ENCODE data around the gene FOXP4.

Gene FOXP4

GRCh38 chr6:41564448-41565142 lies 18.4 kb downstream of the FOXP4 start:
- no peak overlapping the region for H3K4me3 ChIP-seq (replicated peaks; ENCODE audit: low read depth, low read length)
- no peak for DNase-seq (ENCODE audit: extremely low read depth, low read depth)
- TF ChIP-seq, protein P1, sequence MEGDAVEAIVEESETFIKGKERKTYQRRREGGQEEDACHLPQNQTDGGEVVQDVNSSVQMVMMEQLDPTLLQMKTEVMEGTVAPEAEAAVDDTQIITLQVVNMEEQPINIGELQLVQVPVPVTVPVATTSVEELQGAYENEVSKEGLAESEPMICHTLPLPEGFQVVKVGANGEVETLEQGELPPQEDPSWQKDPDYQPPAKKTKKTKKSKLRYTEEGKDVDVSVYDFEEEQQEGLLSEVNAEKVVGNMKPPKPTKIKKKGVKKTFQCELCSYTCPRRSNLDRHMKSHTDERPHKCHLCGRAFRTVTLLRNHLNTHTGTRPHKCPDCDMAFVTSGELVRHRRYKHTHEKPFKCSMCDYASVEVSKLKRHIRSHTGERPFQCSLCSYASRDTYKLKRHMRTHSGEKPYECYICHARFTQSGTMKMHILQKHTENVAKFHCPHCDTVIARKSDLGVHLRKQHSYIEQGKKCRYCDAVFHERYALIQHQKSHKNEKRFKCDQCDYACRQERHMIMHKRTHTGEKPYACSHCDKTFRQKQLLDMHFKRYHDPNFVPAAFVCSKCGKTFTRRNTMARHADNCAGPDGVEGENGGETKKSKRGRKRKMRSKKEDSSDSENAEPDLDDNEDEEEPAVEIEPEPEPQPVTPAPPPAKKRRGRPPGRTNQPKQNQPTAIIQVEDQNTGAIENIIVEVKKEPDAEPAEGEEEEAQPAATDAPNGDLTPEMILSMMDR (IDR thresholded peaks at IDR 0.05; ENCODE audit: low read depth, low read length, missing control alignments), result no peak

GRCh38 chr6:41565701-41566100 lies 19.5 kb downstream of the FOXP4 start:
- TF ChIP-seq, protein P1 (IDR thresholded peaks at IDR 0.05; ENCODE audit: low read depth, low read length, missing control alignments), result no peak
- no peak for DNase-seq (ENCODE audit: extremely low read depth, low read depth)
- no peak overlapping the region for H3K4me3 ChIP-seq (replicated peaks; ENCODE audit: low read depth, low read length)

DNA sequence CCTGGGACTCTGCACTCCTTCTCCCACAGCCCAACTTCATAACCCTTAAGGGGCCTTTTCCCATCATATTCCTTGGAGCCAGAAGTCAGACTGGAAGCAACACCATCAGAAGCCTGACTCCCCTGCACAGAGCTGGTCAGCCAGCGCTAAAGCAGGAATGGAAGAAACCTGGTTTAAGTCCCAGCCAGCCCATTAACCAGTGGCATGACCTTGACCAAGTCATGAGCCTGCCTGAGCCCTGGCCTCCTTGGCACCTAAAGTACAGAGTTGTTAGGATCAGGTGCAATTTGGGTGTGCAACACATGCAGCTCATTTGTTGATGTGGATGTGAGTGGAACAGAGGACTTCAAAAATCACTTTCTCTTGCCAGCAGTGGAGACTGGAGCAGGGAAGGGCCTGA lies 20.8 kb downstream of the FOXP4 start:
- TF ChIP-seq, protein P1 (IDR thresholded peaks at IDR 0.05; ENCODE audit: low read depth, low read length, missing control alignments), result no peak
- no peak for DNase-seq (ENCODE audit: extremely low read depth, low read depth)
- H3K4me3 ChIP-seq (replicated peaks; ENCODE audit: low read depth, low read length), result no peak overlapping the region

DNA sequence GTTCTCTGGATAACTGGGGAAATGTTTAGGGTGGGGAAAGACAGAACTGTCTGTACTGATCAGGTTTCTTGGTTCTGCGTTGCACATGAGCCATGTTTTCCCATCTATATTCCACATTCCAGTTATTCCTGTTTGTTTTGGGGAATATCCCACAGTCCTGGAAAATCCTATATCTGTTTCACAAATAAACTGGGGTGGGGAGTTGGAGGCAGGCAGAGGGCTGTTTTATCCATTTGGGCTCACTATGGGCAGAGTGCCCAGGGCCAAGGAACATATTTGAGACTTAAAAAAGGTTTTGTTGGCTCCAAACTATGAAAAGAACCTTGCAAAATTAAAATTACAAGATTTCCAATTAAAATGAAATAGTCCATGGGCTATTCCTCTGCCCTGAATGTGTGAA lies 21.5 kb downstream of the FOXP4 start:
- TF ChIP-seq, protein P1 (IDR thresholded peaks at IDR 0.05; ENCODE audit: low read depth, low read length, missing control alignments), result no peak
- no peak for DNase-seq (ENCODE audit: extremely low read depth, low read depth)
- no peak overlapping the region for H3K4me3 ChIP-seq (replicated peaks; ENCODE audit: low read depth, low read length)

- no peak for DNase-seq (ENCODE audit: extremely low read depth, low read depth)
- TF ChIP-seq, protein P1 (IDR thresholded peaks at IDR 0.05; ENCODE audit: low read depth, low read length, missing control alignments), result no peak
- no peak overlapping the region for H3K4me3 ChIP-seq (replicated peaks; ENCODE audit: low read depth, low read length)
Measured at GRCh38 chr6:41568202-41568584, 22.0 kb downstream of the FOXP4 start.

- H3K4me3 ChIP-seq (replicated peaks; ENCODE audit: low read depth, low read length), result no peak overlapping the region
- TF ChIP-seq, protein P1 (IDR thresholded peaks at IDR 0.05; ENCODE audit: low read depth, low read length, missing control alignments), result no peak
- no peak for DNase-seq (ENCODE audit: extremely low read depth, low read depth)
Measured at GRCh38 chr6:41568585-41569384, 22.6 kb downstream of the FOXP4 start.

Data from HFF-Myc (cell line).